B cell (primary cell): ENCODE data around the gene NRN1. TPM values are rescaled to one million over a fixed set of nuclear protein-coding genes. Genes with fewer than 3 reads are reported as not detected.

Experiments
- ATAC-seq: fragments of 200-7000 bp; cut with Tn5 transposase; one replicate; pipeline ENCODE4 v1.10.0; 2021; ENCODE audit warnings: low read depth, mild to moderate bottlenecking, moderate number of reproducible peaks, moderate library complexity
- CTCF ChIA-PET: fragments of 350-600 bp; sonication (Branson Sonifier 250); formaldehyde crosslinking; loops from one replicate; lab custom pipeline; 2021; ENCODE audit warnings: antibody characterized with exemption, inconsistent platforms; lab: Charles Lee
- POLR2A ChIA-PET: fragments of 350-600 bp; sonication (Branson Sonifier 250); formaldehyde crosslinking; loops from one replicate; lab custom pipeline; 2021; ENCODE audit warnings: antibody characterized with exemption; lab: Charles Lee
- DNase-seq: peaks from one replicate; pipeline ENCODE4 v3.0.0; 2013
- H2AFZ ChIP-seq: 2 replicates; pipeline ENCODE4 v1.6.1; 2012; ENCODE audit warnings: mild to moderate bottlenecking, low read depth, low read length; ENCODE audit not compliant: insufficient read depth, poor library complexity, severe bottlenecking
- H3K27ac ChIP-seq, 2 donors: 1 replicate in 1 of 2; 2 replicates in 1 of 2; pipeline ENCODE4 v1.5.1; 2012 to 2013; ENCODE audit warnings: low read length in 2 of 2, mild to moderate bottlenecking in 2 of 2, moderate library complexity in 1 of 2
- H3K27me3 ChIP-seq, 4 experiments: fragments of 200-600 bp in 1 of 4; sonication (generic) in 1 of 4; replicated peaks in 1 of 4; 1 replicate in 2 of 4; 2 replicates in 2 of 4; pipeline versions ENCODE4 v1.6.1 to v1.7.0; 2013 to 2016; ENCODE audit warnings: low read length in 3 of 4, mild to moderate bottlenecking in 2 of 4, mixed read lengths in 1 of 4, moderate library complexity in 1 of 4; ENCODE audit not compliant: insufficient read depth in 4 of 4, control insufficient read depth in 3 of 4; ENCODE audit errors: control extremely low read depth in 1 of 4
- H3K36me3 ChIP-seq, 2 experiments: replicated peaks in 1 of 2; 1 replicate in 1 of 2; 2 replicates in 1 of 2; pipeline versions ENCODE4 v1.6.1 to v1.7.1; 2013; ENCODE audit warnings: low read length in 1 of 2; ENCODE audit not compliant: insufficient read depth in 2 of 2, control insufficient read depth in 1 of 2; ENCODE audit errors: control extremely low read depth in 1 of 2, extremely low read depth in 1 of 2
- H3K4me1 ChIP-seq, 2 donors: fragments of 200-600 bp in 1 of 2; sonication (generic) in 1 of 2; 1 replicate in 1 of 2; 2 replicates in 1 of 2; pipeline versions ENCODE4 v1.5.1 to v1.6.1; 2013 to 2017; ENCODE audit warnings: low read length in 2 of 2; ENCODE audit not compliant: control insufficient read depth in 2 of 2, insufficient read depth in 2 of 2
- H3K4me2 ChIP-seq: replicated peaks from 2 replicates; pipeline ENCODE3; 2012; ENCODE audit warnings: mild to moderate bottlenecking, low read depth, low read length; ENCODE audit not compliant: poor library complexity, severe bottlenecking
- H3K4me3 ChIP-seq, 5 experiments: fragments of 200-600 bp in 1 of 5; sonication (generic) in 1 of 5; 1 replicate in 3 of 5; 2 replicates in 2 of 5; pipeline versions ENCODE4 v1.5.1 to v1.7.0; 2011 to 2016; ENCODE audit warnings: low read length in 4 of 5, mild to moderate bottlenecking in 4 of 5, low read depth in 2 of 5, control low read depth in 1 of 5, moderate library complexity in 1 of 5; ENCODE audit not compliant: insufficient read depth in 1 of 5; ENCODE audit errors: control extremely low read depth in 1 of 5, extremely low read depth in 1 of 5
- H3K79me2 ChIP-seq: fragments of 200-600 bp; sonication (generic); one replicate; pipeline ENCODE4 v1.6.0; 2016; ENCODE audit warnings: low read length; ENCODE audit not compliant: control insufficient read depth, insufficient read depth
- H3K9ac ChIP-seq: fragments of 200-600 bp; sonication (generic); 2 replicates; pipeline ENCODE4 v1.6.1; 2017; ENCODE audit warnings: mild to moderate bottlenecking, low read length, moderate library complexity
- H3K9me3 ChIP-seq, 3 donors: one replicate each; pipeline versions ENCODE4 v1.6.1 to v1.7.1; 2013; ENCODE audit warnings: low read length in 2 of 3; ENCODE audit not compliant: control insufficient read depth in 2 of 3, insufficient read depth in 1 of 3; ENCODE audit errors: control extremely low read depth in 1 of 3
- H4K20me1 ChIP-seq: 2 replicates; pipeline ENCODE4 v1.6.0; 2012; ENCODE audit warnings: mild to moderate bottlenecking, low read length; ENCODE audit not compliant: insufficient read depth, control insufficient read depth, poor library complexity, severe bottlenecking
- H3K27ac Mint-ChIP-seq: one replicate; pipeline ENCODE4 v1.8.0; 2021; ENCODE audit warnings: mixed read lengths
- H3K27me3 Mint-ChIP-seq: one replicate; pipeline ENCODE4 v1.8.0; 2021; ENCODE audit warnings: mixed read lengths
- H3K4me1 Mint-ChIP-seq: one replicate; pipeline ENCODE4 v1.8.0; 2021; ENCODE audit warnings: mixed read lengths
- H3K4me3 Mint-ChIP-seq: one replicate; pipeline ENCODE4 v1.8.0; 2021; ENCODE audit warnings: mixed read lengths
- H3K9me3 Mint-ChIP-seq: one replicate; pipeline ENCODE4 v1.8.0; 2022; ENCODE audit warnings: mixed read lengths; ENCODE audit not compliant: insufficient read depth
- CTCF ChIP-seq: fragments of 200-600 bp; IDR thresholded peaks from one replicate; pipeline ENCODE4 v1.8.0; 2022; ENCODE audit warnings: antibody characterized with exemption, mild to moderate bottlenecking
- EZH2 ChIP-seq: IDR thresholded peaks from 2 replicates; pipeline ENCODE4 v1.6.1; 2012; ENCODE audit warnings: borderline replicate concordance, low read depth, mild to moderate bottlenecking, moderate library complexity, low read length; ENCODE audit not compliant: insufficient read depth, poor library complexity, severe bottlenecking
- WGBS: methylation state at CpG from one replicate; pipeline ENCODE4 v1.1.5; 2013; ENCODE audit warnings: missing lambda C conversion rate; ENCODE audit not compliant: insufficient coverage; 5-methylcytosine and 5-hydroxymethylcytosine counted together
- intact Hi-C: fragments of 100-400 bp; cut with micrococcal nuclease; formaldehyde crosslinking; loops from one replicate; pipeline ENCODE4 v1.10.0; 2022
- polyA plus RNA-seq: library from polyadenylated mRNA; depleted of rRNA; stranded (reverse); fragments of >200 nt; gene quantifications from 2 replicates; pipeline ENCODE4 v1.2.3, GENCODE V29; 2012
- total RNA-seq, 2 donors: library from RNA; stranded (reverse); fragments of 120-200 nt in 1 of 2; gene quantifications; 1 replicate in 1 of 2; 2 replicates in 1 of 2; pipeline versions ENCODE4 v1.2.3 to v1.2.4, GENCODE V29; 2013 to 2022

NRN1 gene
- total and polyA plus RNA-seq, 2 donors (not counting 1 experiment from before 2014, with no cell fraction given) = 0.51 TPM; not detected in 1

GRCh38 chr6:5979650-5980420 is 26.9 kb downstream of the NRN1 start:
- peaks cover 23% of the 10 kb centered on the region for H3K27me3 Mint-ChIP-seq
- TF ChIP-seq CTCF = no peak
- TF ChIP-seq EZH2 = no peak
- H3K27ac ChIP-seq = no peak overlapping the region
- DNase-seq (no peak), ATAC-seq (no peak)
- ChIA-PET CTCF (no interaction called here), POLR2A (no interaction called here)
- no peaks in the 10 kb centered on the region for H3K9me3 Mint-ChIP-seq
- H3K9me3 ChIP-seq = no peaks in the 10 kb centered on the region
- no peak overlapping the region for H3K4me3 Mint-ChIP-seq
- intact Hi-C loops = no loop called here
- H3K79me2 ChIP-seq = no peaks in the 10 kb centered on the region
- H3K4me3 ChIP-seq = no peak overlapping the region
- H4K20me1 ChIP-seq = no peaks in the 10 kb centered on the region
- H3K27me3 ChIP-seq = peaks cover 0 to 3% (median 1%) of the 10 kb centered on the region in 4 experiments
- H3K36me3 ChIP-seq = no peaks in the 10 kb centered on the region
- no peaks in the 10 kb centered on the region for H3K4me1 Mint-ChIP-seq
- WGBS = 94% methylated on average over 5 of the region's 9 CpGs
- no peak overlapping the region for H3K9ac ChIP-seq
- no peak overlapping the region for H3K4me2 ChIP-seq
- H3K27ac Mint-ChIP-seq = no peak overlapping the region
- no peaks in the 10 kb centered on the region for H3K4me1 ChIP-seq
- no peak overlapping the region for H2AFZ ChIP-seq

- no peaks in the 10 kb centered on the region for H3K36me3 ChIP-seq
- peaks cover 0 to 4% (median 3%) of the 10 kb centered on the region in 4 experiments for H3K27me3 ChIP-seq
- POLR2A ChIA-PET = no interaction called here
- no peak overlapping the region for H3K27ac ChIP-seq
- no peak overlapping the region for H3K27ac Mint-ChIP-seq
- no peaks in the 10 kb centered on the region for H4K20me1 ChIP-seq
- TF ChIP-seq EZH2 (no peak), CTCF (no peak)
- no peak overlapping the region for H3K4me2 ChIP-seq
- H3K4me3 ChIP-seq = no peak overlapping the region
- no peaks in the 10 kb centered on the region for H3K4me1 ChIP-seq
- peaks cover 0 to 6% (median 0%) of the 10 kb centered on the region in 3 donors for H3K9me3 ChIP-seq
- 100% methylated on average over 1 of the region's 3 CpGs for WGBS
- H3K27me3 Mint-ChIP-seq = peaks cover 28% of the 10 kb centered on the region
- no peak overlapping the region for H3K9ac ChIP-seq
- no peaks in the 10 kb centered on the region for H3K4me1 Mint-ChIP-seq
- no peaks in the 10 kb centered on the region for H3K9me3 Mint-ChIP-seq
- no peak overlapping the region for H2AFZ ChIP-seq
- CTCF ChIA-PET = interaction anchor here (0.5 kb wide), 1 partner anchor 1840 kb away, joined by 3 read pairs; no protein-coding TSS in a partner anchor
- H3K79me2 ChIP-seq = no peaks in the 10 kb centered on the region
- no peak for DNase-seq
- no peak for ATAC-seq
- H3K4me3 Mint-ChIP-seq = no peak overlapping the region
- intact Hi-C loops = no loop called here
Measured at GRCh38 chr6:5976811-5977210, 29.9 kb downstream of the NRN1 start.
